ENCODE measurements around the gene ACTBL2. TPM values are rescaled to one million over a fixed set of nuclear protein-coding genes. Genes with fewer than 3 reads are reported as not detected.

The ACTBL2 gene
- total RNA-seq, 2 donors from 2014 or later = 0.12 TPM; not detected in 1

- no peak for TF ChIP-seq CTCF (IDR thresholded peaks at IDR 0.05)
- H3K27ac ChIP-seq = no peak overlapping the region
- no peak overlapping the region for H3K4me3 ChIP-seq
- DNase-seq (ENCODE audit: low spot score) = no peak
- H3K27me3 ChIP-seq = no peaks in the 10 kb centered on the region
- no peaks in the 10 kb centered on the region for H3K9me3 ChIP-seq
- no peaks in the 10 kb centered on the region for H3K36me3 ChIP-seq
- H3K4me1 ChIP-seq = peaks cover 0 to 13% of the 10 kb centered on the region in 2 donors
Measured at GRCh38 chr5:57491369-57491965, 8.9 kb upstream of the ACTBL2 start.

- H3K27ac ChIP-seq = no peak overlapping the region
- no peaks in the 10 kb centered on the region for H3K27me3 ChIP-seq
- H3K4me1 ChIP-seq = no peaks in the 10 kb centered on the region
- H3K4me3 ChIP-seq = no peak overlapping the region
- no peak for DNase-seq (ENCODE audit: low spot score)
- no peaks in the 10 kb centered on the region for H3K9me3 ChIP-seq
- no peak for TF ChIP-seq CTCF (IDR thresholded peaks at IDR 0.05)
- H3K36me3 ChIP-seq = no peaks in the 10 kb centered on the region
Measured at GRCh38 chr5:57488215-57488955, 5.8 kb upstream of the ACTBL2 start.

GRCh38 chr5:57486027-57486602, 3.5 kb upstream of the ACTBL2 start:
- Histone ChIP-seq H3K9me3 (no peaks in the 10 kb centered on the region), H3K4me1 (no peaks in the 10 kb centered on the region), H3K4me3 (no peak overlapping the region), H3K27ac (no peak overlapping the region), H3K36me3 (no peaks in the 10 kb centered on the region), H3K27me3 (no peaks in the 10 kb centered on the region)
- TF ChIP-seq CTCF (IDR thresholded peaks at IDR 0.05) = no peak
- DNase-seq (ENCODE audit: low spot score) = no peak

GRCh38 chr5:57478826-57479225, 3.8 kb downstream of the ACTBL2 start:
- TF ChIP-seq CTCF (IDR thresholded peaks at IDR 0.05) = no peak
- peaks cover 0 to 4% of the 10 kb centered on the region in 2 donors for H3K9me3 ChIP-seq
- no peaks in the 10 kb centered on the region for H3K27me3 ChIP-seq
- DNase-seq (ENCODE audit: low spot score) = no peak
- no peaks in the 10 kb centered on the region for H3K4me1 ChIP-seq
- H3K27ac ChIP-seq = no peak overlapping the region
- H3K4me3 ChIP-seq = no peak overlapping the region
- H3K36me3 ChIP-seq = no peaks in the 10 kb centered on the region

GRCh38 chr5:57476601-57477056, 6.0 kb downstream of the ACTBL2 start:
- Histone ChIP-seq H3K27ac (no peak overlapping the region), H3K27me3 (no peaks in the 10 kb centered on the region), H3K9me3 (peaks cover 0 to 4% of the 10 kb centered on the region in 2 donors), H3K4me1 (no peaks in the 10 kb centered on the region), H3K4me3 (no peak overlapping the region), H3K36me3 (no peaks in the 10 kb centered on the region)
- no peak for DNase-seq (ENCODE audit: low spot score)
- TF ChIP-seq CTCF (IDR thresholded peaks at IDR 0.05) = no peak
